GM23338 (cell line): ENCODE data around the gene TMEM45A. TPM values are rescaled to one million over a fixed set of nuclear protein-coding genes. Genes with fewer than 3 reads are reported as not detected.

Source experiments
- ATAC-seq: fragments of 200-7000 bp; cut with Tn5 transposase; 3 replicates; pipeline ENCODE4 v1.9.1; 2020
- DNase-seq: peaks from one replicate; pipeline ENCODE4 v3.0.0-alpha.2; 2015; ENCODE audit warnings: low spot score
- H2AFZ ChIP-seq: fragments of 200-600 bp; sonication (generic); 2 replicates; pipeline ENCODE4 v1.8.0; 2016; ENCODE audit warnings: antibody characterized with exemption, mild to moderate bottlenecking, moderate library complexity
- H3F3A ChIP-seq: fragments of 200-600 bp; sonication (generic); replicated peaks from 2 replicates; pipeline ENCODE4 v1.8.0; 2017; ENCODE audit warnings: antibody characterized with exemption, mixed run types, low read depth
- H3K27ac ChIP-seq: fragments of 200-600 bp; sonication (generic); 2 replicates; pipeline ENCODE4 v1.6.1; 2016; ENCODE audit warnings: low read depth
- H3K27me3 ChIP-seq: fragments of 200-600 bp; sonication (generic); 2 replicates; pipeline ENCODE4 v1.8.0; 2016; ENCODE audit warnings: mild to moderate bottlenecking, mixed run types, moderate library complexity; ENCODE audit not compliant: insufficient read depth
- H3K36me3 ChIP-seq: fragments of 200-600 bp; sonication (generic); 2 replicates; pipeline ENCODE4 v1.8.0; 2016; ENCODE audit warnings: mild to moderate bottlenecking; ENCODE audit not compliant: insufficient read depth
- H3K4me1 ChIP-seq: fragments of 200-600 bp; sonication (generic); 2 replicates; pipeline ENCODE4 v1.8.0; 2016; ENCODE audit warnings: mild to moderate bottlenecking, moderate library complexity; ENCODE audit not compliant: insufficient read depth
- H3K4me2 ChIP-seq: fragments of 200-600 bp; sonication (generic); 2 replicates; pipeline ENCODE4 v1.7.1; 2017; ENCODE audit warnings: mixed run types
- H3K4me3 ChIP-seq: fragments of 200-600 bp; sonication (generic); 2 replicates; pipeline ENCODE4 v1.6.1; 2016; ENCODE audit warnings: mixed run types
- H3K79me2 ChIP-seq: fragments of 200-600 bp; sonication (generic); replicated peaks from 2 replicates; pipeline ENCODE4 v1.8.0; 2017; ENCODE audit warnings: mild to moderate bottlenecking; ENCODE audit not compliant: insufficient read depth
- H3K9me2 ChIP-seq: fragments of 200-600 bp; sonication (generic); 2 replicates; pipeline ENCODE4 v1.8.0; 2017; ENCODE audit not compliant: insufficient read depth
- H4K20me1 ChIP-seq: fragments of 200-600 bp; sonication (generic); replicated peaks from 2 replicates; pipeline ENCODE4 v1.8.0; 2017; ENCODE audit warnings: mild to moderate bottlenecking; ENCODE audit not compliant: insufficient read depth
- H3K27ac Mint-ChIP-seq: 2 replicates; pipeline ENCODE4 v1.8.0; 2020; ENCODE audit warnings: inconsistent platforms, mild to moderate bottlenecking, moderate library complexity, mixed read lengths
- H3K27me3 Mint-ChIP-seq: 3 replicates; pipeline ENCODE4 v1.8.0; 2022; ENCODE audit warnings: low read depth, mild to moderate bottlenecking, moderate library complexity, mixed read lengths, inconsistent platforms; ENCODE audit not compliant: insufficient read depth, poor library complexity
- H3K36me3 Mint-ChIP-seq: 3 replicates; pipeline ENCODE4 v1.8.0; 2021; ENCODE audit warnings: low read depth, mild to moderate bottlenecking, inconsistent platforms, moderate library complexity, mixed read lengths
- H3K4me1 Mint-ChIP-seq: 3 replicates; pipeline ENCODE4 v1.8.0; 2020; ENCODE audit warnings: mild to moderate bottlenecking, inconsistent platforms, mixed read lengths
- H3K4me3 Mint-ChIP-seq: 3 replicates; pipeline ENCODE4 v1.8.0; 2021; ENCODE audit warnings: moderate library complexity, mild to moderate bottlenecking, inconsistent platforms, mixed read lengths
- H3K9me3 Mint-ChIP-seq: 3 replicates; pipeline ENCODE4 v1.8.0; 2020; ENCODE audit warnings: moderate library complexity, mild to moderate bottlenecking, inconsistent platforms, mixed read lengths
- CREB1 ChIP-seq: fragments of 250-450 bp; sonication (Bioruptor Pico); IDR thresholded peaks from 2 replicates; pipeline ENCODE4 v1.5.0; 2020; ENCODE audit warnings: low read depth, mild to moderate bottlenecking, moderate library complexity
- CTCF ChIP-seq, 2 experiments: fragments of 200-600 bp in 1 of 2; sonication (generic) in 1 of 2; conservative IDR thresholded peaks; 2 replicates each; pipeline versions ENCODE4 v1.5.1 to v1.6.1; 2016 to 2017; ENCODE audit warnings: antibody characterized with exemption in 2 of 2, low read depth in 2 of 2, mild to moderate bottlenecking in 2 of 2, moderate library complexity in 1 of 2
- ETS1 ChIP-seq: IDR thresholded peaks from 2 replicates; pipeline ENCODE4 v1.6.1; 2016; ENCODE audit warnings: antibody characterized with exemption
- EZH2 ChIP-seq: fragments of 200-600 bp; sonication (generic); IDR thresholded peaks from one replicate; pipeline ENCODE4 v1.8.0; 2017; ENCODE audit warnings: antibody characterized with exemption, mild to moderate bottlenecking, low read depth; ENCODE audit not compliant: unreplicated experiment
- EZH2phosphoT487 ChIP-seq: fragments of 200-600 bp; sonication (generic); IDR thresholded peaks from one replicate; pipeline ENCODE4 v1.8.1; 2018; ENCODE audit warnings: antibody characterized with exemption; ENCODE audit not compliant: unreplicated experiment
- JUNB ChIP-seq: IDR thresholded peaks from one replicate; pipeline ENCODE4 v1.6.1; 2016; ENCODE audit warnings: antibody characterized with exemption; ENCODE audit not compliant: unreplicated experiment
- NANOG ChIP-seq: IDR thresholded peaks from 2 replicates; pipeline ENCODE4 v1.6.1; 2016; ENCODE audit warnings: antibody characterized with exemption, borderline replicate concordance
- POLR2AphosphoS5 ChIP-seq: IDR thresholded peaks from 2 replicates; pipeline ENCODE4 v1.6.1; 2016; ENCODE audit warnings: antibody characterized with exemption, low read depth
- REST ChIP-seq: IDR thresholded peaks from one replicate; pipeline ENCODE4 v1.6.1; 2018; ENCODE audit warnings: antibody characterized with exemption; ENCODE audit not compliant: unreplicated experiment
- STAT1 ChIP-seq: IDR thresholded peaks from one replicate; pipeline ENCODE4 v1.6.1; 2016; ENCODE audit warnings: antibody characterized with exemption; ENCODE audit not compliant: unreplicated experiment
- ZNF114 ChIP-seq: fragments of 250-450 bp; sonication (Bioruptor Pico); IDR thresholded peaks from 2 replicates; pipeline ENCODE4 v1.5.0; 2020; ENCODE audit warnings: mild to moderate bottlenecking, moderate library complexity
- ZNF331 ChIP-seq: fragments of 250-450 bp; sonication (Bioruptor Pico); IDR thresholded peaks from 2 replicates; pipeline ENCODE4 v1.5.0; 2020; ENCODE audit warnings: low read depth, mild to moderate bottlenecking, moderate library complexity
- polyA plus RNA-seq: library from polyadenylated mRNA; unstranded; fragments of >200 nt; fragmentation: Nextera tagmentation; extraction: Ambion mirVana; gene quantifications from 2 replicates; pipeline ENCODE4 v1.2.1, GENCODE V29; 2016
- total RNA-seq: library from RNA; depleted of rRNA; stranded (reverse); fragments of >200 nt; shearing (Covaris generic); gene quantifications from 2 replicates; pipeline ENCODE4 v1.2.3, GENCODE V29; 2014
- TF ChIP-seq, protein P1 (sequence below): fragments of 250-450 bp; sonication (Bioruptor Pico); IDR thresholded peaks from 2 replicates; pipeline ENCODE4 v1.5.0; 2020; ENCODE audit warnings: mild to moderate bottlenecking, moderate library complexity

The TMEM45A gene
- total and polyA plus RNA-seq, 2 experiments from 2014 or later: 6.5 to 12.7 TPM

GRCh38 chr3:100586832-100587231, 94.4 kb downstream of the TMEM45A start:
- Histone ChIP-seq H3K4me3 (no peak overlapping the region), H3K79me2 (no peaks in the 10 kb centered on the region), H3K27ac (no peak overlapping the region), H3K27me3 (no peaks in the 10 kb centered on the region), H3K4me2 (no peak overlapping the region), H4K20me1 (no peaks in the 10 kb centered on the region), H3F3A (no peaks in the 10 kb centered on the region), H3K9me2 (no peaks in the 10 kb centered on the region), H2AFZ (no peak overlapping the region), H3K4me1 (no peaks in the 10 kb centered on the region), H3K36me3 (peaks cover 8% of the 10 kb centered on the region; the same call in 1 of the 2 replicates)
- H3K27me3 Mint-ChIP-seq: peaks cover 2% of the 10 kb centered on the region
- ATAC-seq: no peak
- H3K9me3 Mint-ChIP-seq: peaks cover 27% of the 10 kb centered on the region
- H3K4me1 Mint-ChIP-seq: no peaks in the 10 kb centered on the region
- TF ChIP-seq NANOG (no peak), EZH2phosphoT487 (no peak), CREB1 (CRISPR knock-in tag) (no peak), CTCF (conservative IDR thresholded peaks at IDR 0.05; ENCODE audit: low read depth in 2 of 2) (no peak), EZH2 (no peak), REST (no peak), STAT1 (no peak), ZNF114 (no peak), JUNB (no peak), ZNF331 (CRISPR knock-in tag) (no peak), ETS1 (no peak), POLR2AphosphoS5 (no peak)
- TF ChIP-seq, protein P1, sequence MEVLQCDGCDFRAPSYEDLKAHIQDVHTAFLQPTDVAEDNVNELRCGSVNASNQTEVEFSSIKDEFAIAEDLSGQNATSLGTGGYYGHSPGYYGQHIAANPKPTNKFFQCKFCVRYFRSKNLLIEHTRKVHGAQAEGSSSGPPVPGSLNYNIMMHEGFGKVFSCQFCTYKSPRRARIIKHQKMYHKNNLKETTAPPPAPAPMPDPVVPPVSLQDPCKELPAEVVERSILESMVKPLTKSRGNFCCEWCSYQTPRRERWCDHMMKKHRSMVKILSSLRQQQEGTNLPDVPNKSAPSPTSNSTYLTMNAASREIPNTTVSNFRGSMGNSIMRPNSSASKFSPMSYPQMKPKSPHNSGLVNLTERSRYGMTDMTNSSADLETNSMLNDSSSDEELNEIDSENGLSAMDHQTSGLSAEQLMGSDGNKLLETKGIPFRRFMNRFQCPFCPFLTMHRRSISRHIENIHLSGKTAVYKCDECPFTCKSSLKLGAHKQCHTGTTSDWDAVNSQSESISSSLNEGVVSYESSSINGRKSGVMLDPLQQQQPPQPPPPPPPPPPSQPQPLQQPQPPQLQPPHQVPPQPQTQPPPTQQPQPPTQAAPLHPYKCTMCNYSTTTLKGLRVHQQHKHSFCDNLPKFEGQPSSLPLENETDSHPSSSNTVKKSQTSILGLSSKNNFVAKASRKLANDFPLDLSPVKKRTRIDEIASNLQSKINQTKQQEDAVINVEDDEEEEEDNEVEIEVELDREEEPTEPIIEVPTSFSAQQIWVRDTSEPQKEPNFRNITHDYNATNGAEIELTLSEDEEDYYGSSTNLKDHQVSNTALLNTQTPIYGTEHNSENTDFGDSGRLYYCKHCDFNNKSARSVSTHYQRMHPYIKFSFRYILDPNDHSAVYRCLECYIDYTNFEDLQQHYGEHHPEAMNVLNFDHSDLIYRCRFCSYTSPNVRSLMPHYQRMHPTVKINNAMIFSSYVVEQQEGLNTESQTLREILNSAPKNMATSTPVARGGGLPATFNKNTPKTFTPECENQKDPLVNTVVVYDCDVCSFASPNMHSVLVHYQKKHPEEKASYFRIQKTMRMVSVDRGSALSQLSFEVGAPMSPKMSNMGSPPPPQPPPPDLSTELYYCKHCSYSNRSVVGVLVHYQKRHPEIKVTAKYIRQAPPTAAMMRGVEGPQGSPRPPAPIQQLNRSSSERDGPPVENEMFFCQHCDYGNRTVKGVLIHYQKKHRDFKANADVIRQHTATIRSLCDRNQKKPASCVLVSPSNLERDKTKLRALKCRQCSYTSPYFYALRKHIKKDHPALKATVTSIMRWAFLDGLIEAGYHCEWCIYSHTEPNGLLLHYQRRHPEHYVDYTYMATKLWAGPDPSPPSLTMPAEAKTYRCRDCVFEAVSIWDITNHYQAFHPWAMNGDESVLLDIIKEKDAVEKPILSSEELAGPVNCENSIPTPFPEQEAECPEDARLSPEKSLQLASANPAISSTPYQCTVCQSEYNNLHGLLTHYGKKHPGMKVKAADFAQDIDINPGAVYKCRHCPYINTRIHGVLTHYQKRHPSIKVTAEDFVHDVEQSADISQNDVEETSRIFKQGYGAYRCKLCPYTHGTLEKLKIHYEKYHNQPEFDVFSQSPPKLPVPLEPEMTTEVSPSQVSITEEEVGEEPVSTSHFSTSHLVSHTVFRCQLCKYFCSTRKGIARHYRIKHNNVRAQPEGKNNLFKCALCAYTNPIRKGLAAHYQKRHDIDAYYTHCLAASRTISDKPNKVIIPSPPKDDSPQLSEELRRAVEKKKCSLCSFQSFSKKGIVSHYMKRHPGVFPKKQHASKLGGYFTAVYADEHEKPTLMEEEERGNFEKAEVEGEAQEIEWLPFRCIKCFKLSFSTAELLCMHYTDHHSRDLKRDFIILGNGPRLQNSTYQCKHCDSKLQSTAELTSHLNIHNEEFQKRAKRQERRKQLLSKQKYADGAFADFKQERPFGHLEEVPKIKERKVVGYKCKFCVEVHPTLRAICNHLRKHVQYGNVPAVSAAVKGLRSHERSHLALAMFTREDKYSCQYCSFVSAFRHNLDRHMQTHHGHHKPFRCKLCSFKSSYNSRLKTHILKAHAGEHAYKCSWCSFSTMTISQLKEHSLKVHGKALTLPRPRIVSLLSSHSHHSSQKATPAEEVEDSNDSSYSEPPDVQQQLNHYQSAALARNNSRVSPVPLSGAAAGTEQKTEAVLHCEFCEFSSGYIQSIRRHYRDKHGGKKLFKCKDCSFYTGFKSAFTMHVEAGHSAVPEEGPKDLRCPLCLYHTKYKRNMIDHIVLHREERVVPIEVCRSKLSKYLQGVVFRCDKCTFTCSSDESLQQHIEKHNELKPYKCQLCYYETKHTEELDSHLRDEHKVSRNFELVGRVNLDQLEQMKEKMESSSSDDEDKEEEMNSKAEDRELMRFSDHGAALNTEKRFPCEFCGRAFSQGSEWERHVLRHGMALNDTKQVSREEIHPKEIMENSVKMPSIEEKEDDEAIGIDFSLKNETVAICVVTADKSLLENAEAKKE: no peak
- H3K4me3 Mint-ChIP-seq: no peak overlapping the region
- peaks cover 22% of the 10 kb centered on the region; the same call in 2 of the 3 replicates for H3K36me3 Mint-ChIP-seq
- no peak overlapping the region for H3K27ac Mint-ChIP-seq
- DNase-seq: no peak
